Coronary artery (tissue), 2 donors: Measurements from ENCODE around the gene SACM1L.
"Not testable (repeated sequence)": the region's sequence is repeated elsewhere in the genome, so short reads cannot be mapped to it uniquely, and the experiment has no call there.

Experiments used
- DNase-seq: peaks from one replicate; pipeline ENCODE4 v3.0.0-alpha.2; 2017; ENCODE audit warnings: low spot score
- H3K27ac ChIP-seq, 2 donors: fragments of 200-600 bp; sonication (generic); one replicate each; pipeline ENCODE4 v1.5.1; 2016 to 2019
- H3K4me3 ChIP-seq: fragments of 200-600 bp; sonication (generic); 2 replicates; pipeline ENCODE4 v1.5.1; 2016; ENCODE audit warnings: mild to moderate bottlenecking, moderate library complexity
- TF ChIP-seq, protein P1 (sequence below): fragments of 200-600 bp; sonication (generic); IDR thresholded peaks from one replicate; pipeline ENCODE4 v1.5.1; 2019; ENCODE audit warnings: antibody characterized with exemption

SACM1L gene

DNA sequence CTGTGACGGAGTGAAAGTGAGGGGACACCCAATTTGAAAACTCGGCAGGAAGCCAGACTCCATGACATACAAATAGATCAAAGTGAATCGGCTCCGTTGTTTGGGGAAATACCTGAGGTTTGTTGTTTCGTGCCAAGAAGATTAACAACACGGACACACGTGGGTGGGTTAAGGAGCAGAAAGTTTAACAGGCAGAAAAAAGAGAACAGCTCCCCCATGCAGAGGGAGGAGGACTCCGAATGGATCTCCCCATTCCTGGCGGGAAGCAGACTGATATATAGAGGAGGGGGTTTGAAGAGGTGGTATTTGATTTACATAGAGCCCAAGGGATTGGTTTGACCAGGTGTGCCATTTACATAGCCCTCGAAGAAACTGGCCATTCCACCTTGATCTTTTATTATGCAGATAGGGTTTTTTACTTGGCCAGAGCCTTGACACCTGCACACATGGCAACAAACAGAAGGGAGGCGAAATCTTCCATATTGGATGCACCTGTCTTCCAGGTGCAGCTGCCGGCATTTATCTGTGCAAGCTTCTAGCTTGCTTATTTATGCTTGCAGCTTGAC, 4.8 kb upstream of the SACM1L start:
- no peak overlapping the region for H3K27ac ChIP-seq
- TF ChIP-seq, protein P1, sequence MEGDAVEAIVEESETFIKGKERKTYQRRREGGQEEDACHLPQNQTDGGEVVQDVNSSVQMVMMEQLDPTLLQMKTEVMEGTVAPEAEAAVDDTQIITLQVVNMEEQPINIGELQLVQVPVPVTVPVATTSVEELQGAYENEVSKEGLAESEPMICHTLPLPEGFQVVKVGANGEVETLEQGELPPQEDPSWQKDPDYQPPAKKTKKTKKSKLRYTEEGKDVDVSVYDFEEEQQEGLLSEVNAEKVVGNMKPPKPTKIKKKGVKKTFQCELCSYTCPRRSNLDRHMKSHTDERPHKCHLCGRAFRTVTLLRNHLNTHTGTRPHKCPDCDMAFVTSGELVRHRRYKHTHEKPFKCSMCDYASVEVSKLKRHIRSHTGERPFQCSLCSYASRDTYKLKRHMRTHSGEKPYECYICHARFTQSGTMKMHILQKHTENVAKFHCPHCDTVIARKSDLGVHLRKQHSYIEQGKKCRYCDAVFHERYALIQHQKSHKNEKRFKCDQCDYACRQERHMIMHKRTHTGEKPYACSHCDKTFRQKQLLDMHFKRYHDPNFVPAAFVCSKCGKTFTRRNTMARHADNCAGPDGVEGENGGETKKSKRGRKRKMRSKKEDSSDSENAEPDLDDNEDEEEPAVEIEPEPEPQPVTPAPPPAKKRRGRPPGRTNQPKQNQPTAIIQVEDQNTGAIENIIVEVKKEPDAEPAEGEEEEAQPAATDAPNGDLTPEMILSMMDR: no peak
- DNase-seq: no peak
- H3K4me3 ChIP-seq: no peak overlapping the region

DNA sequence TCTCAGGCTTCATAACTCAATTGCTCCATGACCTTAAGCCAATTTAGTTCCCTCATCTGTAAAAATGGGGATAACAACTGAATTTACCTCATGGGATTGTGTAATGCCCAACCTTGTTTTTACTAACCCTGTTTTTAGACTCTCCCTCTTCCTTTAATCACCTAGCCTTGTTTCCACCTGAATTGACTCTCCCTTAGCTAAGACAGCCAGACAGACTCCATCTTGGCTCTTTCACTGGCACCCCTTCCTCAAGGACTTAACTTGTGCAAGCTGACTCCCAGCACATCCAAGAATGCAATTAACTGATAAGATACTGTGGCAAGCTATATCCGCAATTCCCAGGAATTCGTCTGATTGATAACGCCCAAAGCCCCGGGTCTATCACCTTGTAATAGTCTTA, 3.5 kb upstream of the SACM1L start:
- not testable (repeated sequence) for H3K27ac ChIP-seq, DNase-seq, H3K4me3 ChIP-seq

DNA sequence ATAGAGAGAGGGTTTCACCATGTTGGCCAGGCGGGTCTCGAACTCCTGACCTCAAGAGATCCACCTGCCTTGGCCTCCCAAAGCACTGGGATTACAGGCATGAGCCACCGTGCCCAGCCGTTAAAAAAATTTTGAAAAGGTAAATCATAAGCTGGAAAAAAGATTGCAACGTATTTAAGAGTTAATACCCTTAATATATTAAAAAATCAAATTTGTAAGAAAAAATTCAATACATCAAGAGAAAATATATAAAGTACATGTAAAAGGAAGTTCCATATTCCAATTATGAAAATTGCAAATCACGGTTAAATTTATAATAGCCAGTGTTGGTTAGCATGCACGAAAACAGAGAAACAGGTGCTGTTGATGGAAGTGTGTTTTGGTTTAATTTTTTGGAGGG, 2.3 kb upstream of the SACM1L start:
- no peak overlapping the region for H3K27ac ChIP-seq
- no peak for DNase-seq
- no peak overlapping the region for H3K4me3 ChIP-seq
- TF ChIP-seq, protein P1: no peak

DNA sequence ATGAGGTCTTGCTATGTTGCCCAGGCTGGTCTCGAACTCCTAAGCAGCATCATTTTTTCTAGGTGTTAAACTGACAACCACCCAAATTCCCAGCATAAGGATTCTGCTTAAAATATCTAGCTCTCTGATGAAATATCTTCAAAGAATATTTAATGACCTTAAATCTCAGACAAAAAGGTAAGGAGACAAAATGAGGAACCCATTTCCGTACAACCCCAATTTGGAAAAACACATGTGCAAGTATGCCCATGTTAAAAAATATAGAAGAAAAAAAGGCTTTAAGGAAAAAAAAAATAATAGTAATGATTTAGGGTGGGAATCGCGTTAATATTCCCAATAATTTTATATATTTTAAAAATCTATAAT, 1.4 kb upstream of the SACM1L start:
- Histone ChIP-seq H3K4me3 (peak overlapping the region; percentile 76), H3K27ac (peak overlapping the region in 1 of 2 donors; percentile 23)
- DNase-seq: no peak
- TF ChIP-seq, protein P1: no peak

DNA sequence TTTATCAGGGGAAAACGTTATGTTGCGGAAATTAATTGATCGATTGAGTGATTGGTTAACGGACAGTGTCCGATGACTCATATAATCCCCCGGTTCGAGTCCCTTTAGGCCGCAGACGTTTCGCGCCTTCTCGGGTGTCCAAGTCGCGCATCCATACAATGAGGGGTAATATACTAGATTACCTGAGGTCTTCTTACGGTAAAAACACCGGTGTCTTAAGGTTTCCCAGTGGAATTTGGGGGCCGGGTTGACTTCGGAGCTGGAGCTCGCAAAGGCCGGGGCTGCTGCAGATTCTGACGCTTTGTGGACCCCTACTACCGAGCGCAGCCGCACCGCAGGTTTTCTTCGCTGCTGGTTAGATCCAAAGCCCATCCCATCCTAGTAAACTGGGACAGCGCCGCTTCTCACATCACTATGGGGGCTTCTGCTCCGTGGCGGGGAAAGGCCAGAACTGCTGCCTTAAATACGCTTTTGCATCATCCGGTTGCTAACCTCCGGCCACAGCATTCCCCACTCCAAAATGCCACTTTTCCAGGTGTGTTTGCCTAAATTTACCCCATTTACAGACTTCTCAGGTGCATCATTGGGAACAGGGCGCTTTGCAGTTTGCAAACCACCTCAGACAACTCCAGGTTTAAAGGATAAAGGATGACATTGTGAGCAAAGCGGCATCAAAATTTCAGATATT, 858 bp upstream of the SACM1L start:
- TF ChIP-seq, protein P1: no peak
- peak overlapping the region; percentile 76 for H3K4me3 ChIP-seq
- DNase-seq: no peak
- H3K27ac ChIP-seq: peak overlapping the region; percentile 23 to 95

DNA sequence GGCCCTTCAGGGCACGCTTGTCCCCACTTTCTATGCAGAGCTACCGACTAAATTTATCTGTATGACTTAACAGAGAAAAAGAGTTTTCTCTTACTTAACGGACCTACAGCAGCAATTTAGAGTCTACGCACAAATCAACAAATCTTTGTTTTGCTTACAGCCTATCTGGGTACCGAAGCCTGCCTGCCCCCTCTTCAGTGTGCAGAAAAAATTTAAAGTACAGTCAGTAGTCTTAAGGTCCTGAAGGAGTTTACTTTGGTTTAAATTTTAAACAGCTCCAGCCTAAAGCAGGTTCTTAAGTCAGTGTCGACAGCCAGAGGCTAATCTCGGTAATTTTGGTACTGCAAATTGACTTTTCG, 570 bp downstream of the SACM1L start:
- H3K4me3 ChIP-seq: peak overlapping the region; percentile 76
- TF ChIP-seq, protein P1: no peak
- no peak for DNase-seq
- peak overlapping the region; percentile 57 to 95 for H3K27ac ChIP-seq

DNA sequence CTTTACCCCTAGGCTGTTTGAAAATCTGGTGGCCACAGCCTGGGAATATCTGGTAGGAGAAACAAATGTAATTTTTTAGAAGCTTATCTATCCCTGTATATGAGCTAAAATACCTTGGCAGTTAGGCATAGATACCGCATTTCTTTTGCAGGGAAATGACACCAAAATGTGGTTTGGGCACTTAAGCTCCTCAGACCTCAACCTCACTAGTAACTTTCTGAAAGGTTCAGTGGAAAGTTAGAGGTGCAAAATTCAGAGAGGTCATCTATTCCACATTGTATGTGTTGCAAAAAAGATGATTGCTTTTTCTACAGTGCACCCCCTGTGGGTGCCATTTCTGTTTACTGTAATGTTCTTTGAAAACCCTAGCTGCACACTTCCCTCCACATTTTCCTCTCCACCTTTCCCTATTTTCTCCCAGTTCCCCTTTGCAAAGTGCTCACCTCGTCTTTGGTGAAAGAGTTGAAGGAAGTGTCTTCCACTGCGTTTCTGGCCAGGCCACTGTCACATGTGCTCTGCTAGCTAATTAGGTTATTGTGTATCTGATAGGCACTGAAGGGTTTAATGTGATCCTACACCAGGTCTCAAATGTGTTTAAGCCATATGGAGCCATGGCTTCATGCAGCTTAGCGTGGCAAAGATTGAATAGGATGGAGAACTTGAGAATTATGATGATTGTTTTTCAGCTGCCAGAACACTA, 1.3 kb downstream of the SACM1L start:
- DNase-seq: no peak
- Histone ChIP-seq H3K4me3 (peak overlapping the region; percentile 76), H3K27ac (peak overlapping the region in 1 of 2 donors; percentile 95)
- TF ChIP-seq, protein P1: no peak
